ENCODE results near the gene SLC25A46. TPM values are rescaled to one million over a fixed set of nuclear protein-coding genes. Genes with fewer than 3 reads are reported as not detected.

The SLC25A46 gene
- total and polyA plus RNA-seq, 11 donors, result 12.9 to 71.5 (median 59.8) TPM

- DNase-seq (no peak), ATAC-seq (no peak)
- Histone ChIP-seq H3K4me3 (no peak overlapping the region), H3K9me3 (no peaks in the 10 kb centered on the region), H3K27me3 (no peaks in the 10 kb centered on the region), H3K27ac (no peak overlapping the region), H3K36me3 (no peaks in the 10 kb centered on the region), H3K4me1 (peaks cover 0 to 15% (median 4%) of the 10 kb centered on the region in 12 donors)
- WGBS, 4 donors, result 82 to 94% (median 86%) methylated on average over 2 of the region's 2 CpGs
- no peak for TF ChIP-seq POLR2A (IDR thresholded peaks at IDR 0.05)
- no peak for TF ChIP-seq CTCF (IDR thresholded peaks at IDR 0.05)
- intact Hi-C loops (cut with DNase I), result no loop called here
Measured at GRCh38 chr5:110734101-110734500, 4.7 kb upstream of the SLC25A46 start.

- Histone ChIP-seq H3K9me3 (no peaks in the 10 kb centered on the region), H3K4me3 (no peak overlapping the region), H3K27ac (no peak overlapping the region), H3K36me3 (no peaks in the 10 kb centered on the region), H3K4me1 (peaks cover 0 to 25% (median 13%) of the 10 kb centered on the region in 12 donors), H3K27me3 (no peaks in the 10 kb centered on the region)
- TF ChIP-seq CTCF (IDR thresholded peaks at IDR 0.05), result no peak
- TF ChIP-seq POLR2A (IDR thresholded peaks at IDR 0.05), result no peak
- intact Hi-C loops (cut with DNase I), result no loop called here
- DNase-seq (no peak), ATAC-seq (no peak)
- 23 to 58% (median 47%) methylated on average over 1 of the region's 1 CpG for WGBS, 4 donors
Measured at GRCh38 chr5:110735556-110735955, 3.3 kb upstream of the SLC25A46 start.

GRCh38 chr5:110736753-110737152 is 2.1 kb upstream of the SLC25A46 start:
- no peaks in the 10 kb centered on the region for H3K36me3 ChIP-seq
- TF ChIP-seq CTCF (IDR thresholded peaks at IDR 0.05), result no peak
- TF ChIP-seq POLR2A (IDR thresholded peaks at IDR 0.05), result no peak
- H3K27ac ChIP-seq, result no peak overlapping the region
- no peak for ATAC-seq
- no peaks in the 10 kb centered on the region for H3K9me3 ChIP-seq
- intact Hi-C loops (cut with DNase I), result no loop called here
- DNase-seq, result no peak
- WGBS, 4 donors, result 65 to 79% (median 75%) methylated on average over 3 of the region's 3 CpGs
- H3K4me1 ChIP-seq, result peaks cover 0 to 25% (median 14%) of the 10 kb centered on the region in 12 donors
- H3K27me3 ChIP-seq, result no peaks in the 10 kb centered on the region
- H3K4me3 ChIP-seq, result no peak overlapping the region

- H3K36me3 ChIP-seq, result peaks cover 0 to 12% (median 0%) of the 10 kb centered on the region in 9 donors
- peak overlapping the region in 11 of 12 donors; percentile 76 to 96 (median 88) for H3K27ac ChIP-seq
- H3K27me3 ChIP-seq, result no peaks in the 10 kb centered on the region
- peaks cover 0 to 25% (median 14%) of the 10 kb centered on the region in 12 donors for H3K4me1 ChIP-seq
- TF ChIP-seq POLR2A (IDR thresholded peaks at IDR 0.05), result no peak
- no peak for TF ChIP-seq CTCF (IDR thresholded peaks at IDR 0.05)
- peak overlapping the region; percentile 72 to 94 (median 86) for H3K4me3 ChIP-seq
- DNase-seq (no peak), ATAC-seq (peak; percentile 69 to 76 (median 72))
- WGBS, 4 donors, result 0 to 1% (median 0%) methylated on average over 14 of the region's 14 CpGs
- H3K9me3 ChIP-seq, result no peaks in the 10 kb centered on the region
- intact Hi-C loops (cut with DNase I), result loop anchor here in 1 of 10 donors (1.0 kb wide), 1 partner anchor 12 kb away; the partner anchor contains the start of gene TMEM232
Measured at GRCh38 chr5:110738503-110738811, 350 bp upstream of the SLC25A46 start.

Measured in heart left ventricle (tissue), 16 donors.